IPS-20b (cell line): ENCODE measurements around the gene CACNA1C.

Experiments used
- H3K27ac ChIP-seq: one replicate; pipeline ENCODE4 v1.5.1; 2013; ENCODE audit warnings: low read length
- H3K27me3 ChIP-seq: 2 replicates; pipeline ENCODE4 v1.6.1; 2013; ENCODE audit warnings: mild to moderate bottlenecking, low read length, inconsistent platforms; ENCODE audit not compliant: insufficient read depth
- H3K36me3 ChIP-seq: 2 replicates; pipeline ENCODE4 v1.6.1; 2013; ENCODE audit warnings: low read depth, mild to moderate bottlenecking, inconsistent platforms, low read length, moderate library complexity; ENCODE audit not compliant: insufficient read depth
- H3K4me1 ChIP-seq: 2 replicates; pipeline ENCODE4 v1.6.1; 2013; ENCODE audit warnings: mild to moderate bottlenecking, control low read depth, inconsistent platforms, low read length, moderate library complexity; ENCODE audit not compliant: insufficient read depth
- H3K4me3 ChIP-seq: 2 replicates; pipeline ENCODE4 v1.5.1; 2013; ENCODE audit warnings: mild to moderate bottlenecking, low read length, inconsistent platforms
- H3K9ac ChIP-seq: 2 replicates; pipeline ENCODE4 v1.6.1; 2013; ENCODE audit warnings: low read depth, mild to moderate bottlenecking, inconsistent platforms, low read length, moderate library complexity
- H3K9me3 ChIP-seq: 2 replicates; pipeline ENCODE4 v1.6.1; 2013; ENCODE audit warnings: mild to moderate bottlenecking, low read depth, low read length, inconsistent platforms; ENCODE audit not compliant: insufficient read depth

The CACNA1C gene

DNA sequence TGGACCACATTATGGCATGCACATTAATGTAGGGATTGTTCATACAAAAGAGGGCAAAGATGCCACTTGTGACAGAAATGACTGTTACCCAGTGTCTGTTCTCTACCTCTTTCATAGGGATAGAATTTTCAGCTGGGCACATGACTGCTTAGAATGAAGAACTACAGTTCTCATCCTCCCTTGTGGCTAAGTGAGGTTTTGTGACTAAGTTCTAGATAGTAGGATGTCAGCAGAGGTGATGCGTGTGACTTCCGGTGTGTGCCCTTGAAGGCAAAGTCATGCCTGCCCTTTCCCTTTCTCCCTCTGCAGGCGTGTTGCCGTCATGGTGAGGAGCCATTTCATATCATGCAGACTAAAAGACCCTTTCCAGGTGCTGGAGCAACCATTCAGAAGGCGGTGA lies 99.3 kb downstream of the CACNA1C start:
- Histone ChIP-seq H3K9ac (no peak overlapping the region), H3K9me3 (no peaks in the 10 kb centered on the region), H3K36me3 (no peaks in the 10 kb centered on the region), H3K4me1 (no peaks in the 10 kb centered on the region), H3K27me3 (no peaks in the 10 kb centered on the region), H3K4me3 (no peak overlapping the region), H3K27ac (no peak overlapping the region)

DNA sequence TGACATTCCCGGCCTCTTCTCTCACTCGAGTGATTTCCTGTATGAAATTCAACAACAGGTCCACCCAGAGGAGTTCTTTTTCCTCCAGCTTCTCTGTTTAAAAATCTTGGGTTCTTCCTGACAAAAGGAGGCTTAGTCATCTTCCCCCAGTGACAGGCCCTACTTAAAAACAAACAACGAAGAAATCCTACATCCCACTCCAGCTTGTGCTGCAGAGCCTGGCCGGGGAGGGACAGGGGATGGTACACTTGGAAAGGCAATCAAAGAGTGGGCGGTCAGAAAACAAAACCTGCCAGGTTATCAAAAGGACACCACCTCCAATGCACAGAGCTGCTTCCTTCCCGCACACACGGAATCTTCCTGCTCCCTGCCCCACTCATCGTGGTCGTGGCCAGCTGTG lies 101.3 kb downstream of the CACNA1C start:
- Histone ChIP-seq H3K27me3 (no peaks in the 10 kb centered on the region), H3K27ac (no peak overlapping the region), H3K9ac (no peak overlapping the region), H3K9me3 (no peaks in the 10 kb centered on the region), H3K36me3 (no peaks in the 10 kb centered on the region), H3K4me1 (no peaks in the 10 kb centered on the region), H3K4me3 (no peak overlapping the region)

DNA sequence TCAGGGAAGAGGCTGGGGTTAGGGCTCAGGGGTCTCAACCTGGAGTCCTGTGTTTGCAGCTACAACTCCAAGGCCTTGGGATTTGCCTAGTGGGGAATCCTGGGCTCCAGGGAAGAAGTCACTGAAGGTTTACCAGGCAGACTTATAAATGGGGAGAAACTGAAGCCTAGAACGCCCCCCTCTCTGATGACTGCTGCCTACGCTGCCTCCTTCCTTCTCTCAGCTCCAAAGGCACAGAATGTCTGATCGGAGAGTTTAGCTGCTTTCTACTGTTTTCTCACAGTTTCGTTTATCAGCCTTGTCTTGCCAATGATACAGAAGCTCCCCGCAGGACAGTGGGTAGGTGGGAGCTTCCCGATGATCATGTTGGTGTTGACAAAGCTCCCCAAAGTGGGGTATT lies 101.7 kb downstream of the CACNA1C start:
- Histone ChIP-seq H3K9ac (no peak overlapping the region), H3K36me3 (no peaks in the 10 kb centered on the region), H3K27me3 (no peaks in the 10 kb centered on the region), H3K9me3 (no peaks in the 10 kb centered on the region), H3K4me1 (no peaks in the 10 kb centered on the region), H3K4me3 (no peak overlapping the region), H3K27ac (no peak overlapping the region)

DNA sequence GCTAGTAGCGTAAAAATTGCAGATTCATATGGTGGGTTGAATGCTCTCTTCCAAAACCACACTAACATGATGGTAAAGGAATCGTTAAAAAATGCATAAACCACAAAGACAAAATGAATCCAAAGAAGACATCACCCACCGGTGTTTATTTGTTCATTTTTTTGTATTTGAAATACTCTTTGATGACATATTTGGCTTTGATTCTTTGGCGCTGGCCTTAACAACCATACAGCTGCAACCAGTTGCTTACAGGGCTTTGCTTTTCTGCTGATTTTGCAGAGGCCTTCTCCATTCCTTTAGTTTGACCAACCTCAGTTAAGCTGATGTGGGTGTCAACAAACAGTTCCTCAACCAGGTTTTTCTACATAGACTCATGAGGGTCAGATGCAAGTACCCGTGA lies 103.5 kb downstream of the CACNA1C start:
- Histone ChIP-seq H3K9me3 (no peaks in the 10 kb centered on the region), H3K4me1 (no peaks in the 10 kb centered on the region), H3K4me3 (no peak overlapping the region), H3K27ac (no peak overlapping the region), H3K9ac (no peak overlapping the region), H3K27me3 (no peaks in the 10 kb centered on the region), H3K36me3 (no peaks in the 10 kb centered on the region)

DNA sequence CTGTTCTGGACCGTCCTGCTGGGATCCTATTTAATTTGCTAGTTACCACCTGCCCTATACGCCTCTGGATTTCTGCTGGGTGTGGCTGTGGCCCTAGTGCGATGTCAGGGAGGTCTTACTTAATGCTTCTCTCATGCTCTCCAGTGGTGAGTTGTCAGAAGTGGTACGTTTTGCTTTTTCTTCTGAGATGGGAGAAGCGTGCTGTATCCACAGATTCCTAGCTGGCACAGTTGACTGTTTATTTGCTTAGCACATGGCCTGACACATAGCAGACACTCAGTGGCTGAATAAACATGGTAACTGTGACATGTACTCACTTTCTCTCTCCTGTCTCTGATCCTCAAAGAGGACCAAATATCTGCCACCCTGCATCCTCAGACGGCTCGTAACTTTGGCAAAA lies 107.3 kb downstream of the CACNA1C start:
- Histone ChIP-seq H3K4me3 (no peak overlapping the region), H3K9me3 (no peaks in the 10 kb centered on the region), H3K4me1 (no peaks in the 10 kb centered on the region; the same call in 1 of the 2 replicates), H3K9ac (no peak overlapping the region), H3K36me3 (no peaks in the 10 kb centered on the region), H3K27ac (no peak overlapping the region), H3K27me3 (no peaks in the 10 kb centered on the region)

DNA sequence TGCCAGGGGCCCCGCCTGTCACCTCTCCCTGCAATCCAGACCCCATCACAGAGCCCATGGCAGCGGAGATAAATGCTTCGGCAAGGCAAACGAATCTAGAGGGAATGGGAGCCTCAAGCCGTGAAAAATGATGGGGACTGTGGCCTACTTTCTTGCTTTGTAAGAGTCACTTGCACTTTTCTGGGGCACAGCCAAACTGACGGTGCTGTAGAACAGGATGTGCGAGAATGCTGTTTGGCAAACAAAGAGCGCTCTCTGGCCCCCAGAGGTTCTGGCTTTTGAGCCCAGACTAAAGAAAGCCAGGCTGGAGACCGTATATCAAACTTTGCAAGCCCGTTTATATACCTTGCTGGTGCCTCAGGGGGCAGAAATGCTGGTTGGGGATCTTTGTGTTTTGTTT lies 108.7 kb downstream of the CACNA1C start:
- H3K4me3 ChIP-seq: no peak overlapping the region
- H3K9ac ChIP-seq: no peak overlapping the region
- H3K36me3 ChIP-seq: no peaks in the 10 kb centered on the region
- no peaks in the 10 kb centered on the region for H3K27me3 ChIP-seq
- no peaks in the 10 kb centered on the region; the same call in 1 of the 2 replicates for H3K4me1 ChIP-seq
- no peak overlapping the region for H3K27ac ChIP-seq
- H3K9me3 ChIP-seq: no peaks in the 10 kb centered on the region

DNA sequence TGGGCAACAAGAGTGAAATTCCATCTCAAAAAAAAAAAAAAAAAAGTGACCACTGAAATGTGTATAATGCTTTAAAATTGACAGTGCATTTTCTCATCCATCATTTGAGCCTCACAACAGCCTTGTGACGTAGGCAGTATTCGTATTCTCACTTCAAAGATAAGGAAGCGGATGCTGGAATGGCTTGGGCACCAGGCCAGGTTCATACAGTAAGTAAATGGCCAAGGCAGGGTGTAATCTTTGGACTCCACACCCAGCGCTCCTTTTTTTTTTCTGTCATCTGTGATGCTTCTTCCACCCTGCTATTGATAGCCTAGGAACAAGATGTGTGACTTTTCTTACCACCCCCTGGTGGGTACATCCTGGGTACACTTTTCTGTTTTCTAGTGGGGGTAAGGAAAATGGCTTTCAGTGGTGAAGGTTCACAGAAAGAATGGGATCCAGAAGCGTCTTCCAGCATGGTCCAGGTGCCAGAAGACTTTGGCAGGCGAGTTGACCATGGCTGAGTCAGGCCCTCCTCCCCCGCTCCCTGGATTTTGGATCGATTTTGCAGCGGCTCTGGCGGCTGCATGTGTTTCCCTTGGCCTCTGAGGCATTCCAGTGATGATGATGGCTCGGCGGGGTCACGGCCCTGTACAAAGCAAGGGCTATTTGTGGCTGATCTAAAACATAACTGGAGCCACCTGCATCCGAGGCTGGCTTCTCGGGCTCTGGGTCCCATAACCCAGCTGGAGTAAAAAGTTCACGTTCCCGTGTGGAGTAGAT lies 110.6 kb downstream of the CACNA1C start:
- Histone ChIP-seq H3K36me3 (no peaks in the 10 kb centered on the region), H3K4me3 (no peak overlapping the region), H3K27ac (no peak overlapping the region), H3K9me3 (no peaks in the 10 kb centered on the region), H3K9ac (no peak overlapping the region), H3K4me1 (no peaks in the 10 kb centered on the region; the same call in 1 of the 2 replicates), H3K27me3 (no peaks in the 10 kb centered on the region)

DNA sequence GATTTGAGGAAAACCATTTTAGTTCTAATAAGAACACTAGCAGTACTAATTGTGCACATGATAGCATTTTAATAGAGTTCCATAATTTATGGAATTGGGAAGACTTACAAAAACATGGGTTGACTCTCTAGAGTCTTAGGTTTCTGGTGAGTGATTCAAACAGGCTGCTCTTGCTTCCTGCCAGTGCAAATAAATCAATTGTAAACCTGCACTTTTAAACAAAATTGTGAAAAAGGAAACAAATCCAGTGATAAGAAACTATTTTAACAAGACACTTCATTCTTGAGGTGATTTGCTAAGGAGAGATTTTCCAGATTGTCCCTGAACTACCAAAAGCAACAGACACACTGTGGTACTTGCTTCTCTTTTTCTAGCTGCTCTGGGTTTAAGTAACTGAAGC lies 112.2 kb downstream of the CACNA1C start:
- Histone ChIP-seq H3K9me3 (no peaks in the 10 kb centered on the region), H3K27ac (no peak overlapping the region), H3K4me3 (no peak overlapping the region), H3K36me3 (no peaks in the 10 kb centered on the region), H3K27me3 (no peaks in the 10 kb centered on the region), H3K9ac (no peak overlapping the region), H3K4me1 (no peaks in the 10 kb centered on the region; the same call in 1 of the 2 replicates)

DNA sequence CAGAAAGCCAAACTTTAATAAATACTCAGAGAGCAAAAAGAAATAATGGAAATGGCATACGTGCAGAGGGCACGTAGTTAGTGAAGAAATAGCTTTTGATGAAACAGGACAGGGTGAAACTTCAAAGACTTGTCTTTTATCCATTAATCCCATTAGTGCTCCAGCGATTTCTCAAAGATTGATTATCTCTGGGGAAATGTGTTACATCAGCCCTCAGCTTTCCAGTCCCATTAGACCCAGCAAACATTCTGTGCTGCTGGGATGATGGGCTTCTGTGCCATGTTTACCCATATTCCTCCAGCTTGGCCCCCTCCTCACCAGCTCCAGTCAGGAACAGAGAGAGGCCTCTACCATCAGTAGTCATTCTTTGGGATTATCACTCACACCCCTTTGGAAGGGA lies 113.1 kb downstream of the CACNA1C start:
- Histone ChIP-seq H3K27me3 (no peaks in the 10 kb centered on the region), H3K27ac (no peak overlapping the region), H3K9me3 (no peaks in the 10 kb centered on the region), H3K36me3 (no peaks in the 10 kb centered on the region), H3K9ac (no peak overlapping the region), H3K4me1 (no peaks in the 10 kb centered on the region; the same call in 1 of the 2 replicates), H3K4me3 (no peak overlapping the region)

DNA sequence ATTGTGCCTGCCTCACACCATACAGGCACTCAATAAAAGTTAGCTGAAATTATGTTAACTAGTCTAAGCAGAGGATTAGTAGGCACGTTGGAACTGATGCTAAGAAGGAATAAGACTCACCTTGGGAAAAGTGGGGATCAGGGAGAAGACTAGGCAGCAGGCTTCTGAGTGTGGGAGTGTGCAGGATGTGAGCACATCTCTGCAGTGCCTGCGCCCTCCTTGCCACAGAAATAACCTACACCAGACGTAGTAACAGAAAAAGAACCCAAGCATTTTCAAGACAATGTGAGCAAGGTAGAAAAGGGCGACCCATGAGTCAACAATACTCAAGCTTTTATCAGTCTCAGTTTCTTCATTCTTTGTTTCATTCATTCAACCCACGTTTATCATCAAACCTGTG lies 113.9 kb downstream of the CACNA1C start:
- Histone ChIP-seq H3K9me3 (no peaks in the 10 kb centered on the region), H3K9ac (no peak overlapping the region), H3K27ac (no peak overlapping the region), H3K27me3 (no peaks in the 10 kb centered on the region), H3K4me1 (no peaks in the 10 kb centered on the region; the same call in 1 of the 2 replicates), H3K36me3 (no peaks in the 10 kb centered on the region), H3K4me3 (no peak overlapping the region)

DNA sequence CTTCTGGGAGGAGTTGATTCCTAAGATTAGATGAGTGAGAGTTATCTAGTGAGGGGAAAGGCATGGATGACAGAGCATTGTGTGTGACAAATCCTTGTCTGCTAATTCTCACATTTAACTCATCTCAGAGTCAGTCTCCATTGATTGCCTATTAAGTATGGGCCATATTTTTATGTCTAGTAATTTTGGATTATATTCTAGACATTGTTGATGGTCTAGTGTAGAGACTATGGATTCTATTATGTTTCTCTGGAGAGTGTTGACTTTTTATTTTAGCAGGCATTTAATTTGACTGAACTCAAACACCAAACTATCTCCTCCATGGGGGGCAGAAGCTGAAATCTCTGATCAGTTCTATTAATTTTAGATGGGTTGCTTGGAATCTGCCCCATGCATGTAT lies 114.4 kb downstream of the CACNA1C start:
- H3K27ac ChIP-seq: no peak overlapping the region
- no peaks in the 10 kb centered on the region for H3K9me3 ChIP-seq
- no peaks in the 10 kb centered on the region for H3K27me3 ChIP-seq
- no peaks in the 10 kb centered on the region for H3K4me1 ChIP-seq
- H3K9ac ChIP-seq: no peak overlapping the region
- H3K36me3 ChIP-seq: no peaks in the 10 kb centered on the region
- no peak overlapping the region for H3K4me3 ChIP-seq

DNA sequence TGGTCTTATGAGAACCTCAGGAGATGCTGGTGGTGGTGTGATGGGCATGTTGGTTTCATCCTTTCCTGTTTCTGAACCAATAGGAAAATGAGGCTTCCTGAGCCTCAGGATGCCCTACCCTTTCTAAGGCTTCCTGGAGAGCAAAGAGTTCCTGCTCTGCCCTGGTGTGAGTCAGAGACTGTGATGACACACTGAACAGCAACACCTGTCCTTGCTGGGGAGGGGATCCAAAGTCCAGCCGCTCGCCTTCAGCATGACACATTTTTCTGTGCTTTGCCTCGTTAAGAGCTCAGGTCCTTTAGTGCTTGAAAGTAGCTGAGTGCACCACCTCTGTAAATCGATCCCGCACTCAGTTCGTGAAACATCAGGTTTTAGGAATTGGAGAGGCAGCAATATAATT lies 116.0 kb downstream of the CACNA1C start:
- no peaks in the 10 kb centered on the region for H3K36me3 ChIP-seq
- no peaks in the 10 kb centered on the region for H3K9me3 ChIP-seq
- no peaks in the 10 kb centered on the region for H3K27me3 ChIP-seq
- H3K27ac ChIP-seq: no peak overlapping the region
- H3K4me1 ChIP-seq: no peaks in the 10 kb centered on the region
- no peak overlapping the region for H3K9ac ChIP-seq
- H3K4me3 ChIP-seq: no peak overlapping the region
